GM12865 (cell line): Measurements from ENCODE around the gene PRMT3.

ENCODE experiments used
- DNase-seq: peaks from one replicate; pipeline ENCODE4 v3.0.0; 2010; ENCODE audit warnings: low read depth
- H3K4me3 ChIP-seq: 2 replicates; pipeline ENCODE4 v1.5.1; 2011; ENCODE audit warnings: mild to moderate bottlenecking, low read depth, low read length, control low read depth
- CTCF ChIP-seq: IDR thresholded peaks from 2 replicates; pipeline ENCODE4 v1.5.1; 2011; ENCODE audit warnings: low read length, control low read depth, low read depth, inconsistent platforms; ENCODE audit not compliant: insufficient read depth; ENCODE audit errors: missing control alignments

Gene PRMT3

GRCh38 chr11:20403059-20403458 is 15.5 kb downstream of the PRMT3 start:
- TF ChIP-seq CTCF = no peak
- no peak overlapping the region for H3K4me3 ChIP-seq
- DNase-seq = no peak

- DNase-seq = no peak
Measured at GRCh38 chr11:20406484-20406883, 19.0 kb downstream of the PRMT3 start.

GRCh38 chr11:20407344-20407743 is 19.8 kb downstream of the PRMT3 start:
- H3K4me3 ChIP-seq = no peak overlapping the region
- no peak for TF ChIP-seq CTCF
- DNase-seq = no peak

More at GRCh38 chr11:20406484-20406883, 19.0 kb downstream of the PRMT3 start:
- H3K4me3 ChIP-seq = no peak overlapping the region
- no peak for TF ChIP-seq CTCF

GRCh38 chr11:20415432-20415831 is 27.9 kb downstream of the PRMT3 start:
- DNase-seq = no peak
- no peak for TF ChIP-seq CTCF
- no peak overlapping the region for H3K4me3 ChIP-seq

- no peak overlapping the region for H3K4me3 ChIP-seq
- DNase-seq = no peak
- no peak for TF ChIP-seq CTCF
Measured at GRCh38 chr11:20417771-20418170, 30.3 kb downstream of the PRMT3 start.

- H3K4me3 ChIP-seq = no peak overlapping the region
- TF ChIP-seq CTCF = no peak
- no peak for DNase-seq
Measured at GRCh38 chr11:20421946-20422345, 34.4 kb downstream of the PRMT3 start.

GRCh38 chr11:20429216-20429615 is 41.7 kb downstream of the PRMT3 start:
- no peak for TF ChIP-seq CTCF
- no peak overlapping the region for H3K4me3 ChIP-seq

More at GRCh38 chr11:20429216-20429615, 41.7 kb downstream of the PRMT3 start:
- no peak for DNase-seq
